DOHH2 (cell line): Measurements from ENCODE around the gene CYLD.

Source experiments
- H3F3A ChIP-seq: fragments of 200-600 bp; sonication (generic), shearing (Covaris generic); 2 replicates; pipeline ENCODE4 v1.6.0; 2016; ENCODE audit warnings: antibody characterized with exemption, mild to moderate bottlenecking; ENCODE audit not compliant: control insufficient read depth, insufficient read depth
- H3K27ac ChIP-seq: fragments of 200-600 bp; sonication (generic); 2 replicates; pipeline ENCODE4 v1.5.1; 2014; ENCODE audit warnings: low read depth, mild to moderate bottlenecking, low read length, moderate library complexity
- H3K27me3 ChIP-seq: fragments of 200-600 bp; sonication (generic); 2 replicates; pipeline ENCODE4 v1.6.1; 2014; ENCODE audit warnings: mild to moderate bottlenecking, low read length, mixed read lengths; ENCODE audit not compliant: control insufficient read depth
- H3K36me3 ChIP-seq: fragments of 200-600 bp; sonication (generic); 2 replicates; pipeline ENCODE4 v1.6.1; 2014; ENCODE audit warnings: mild to moderate bottlenecking, low read length, moderate library complexity, mixed read lengths; ENCODE audit not compliant: control insufficient read depth
- H3K4me1 ChIP-seq: fragments of 200-600 bp; sonication (generic); 2 replicates; pipeline ENCODE4 v1.6.1; 2014; ENCODE audit warnings: mild to moderate bottlenecking, low read length, mixed read lengths; ENCODE audit not compliant: control insufficient read depth
- H3K4me2 ChIP-seq: fragments of 200-600 bp; sonication (generic); 2 replicates; pipeline ENCODE4 v1.6.0; 2014; ENCODE audit warnings: mild to moderate bottlenecking, low read length, moderate library complexity
- H3K4me3 ChIP-seq: fragments of 200-600 bp; sonication (generic); 2 replicates; pipeline ENCODE4 v1.5.1; 2014; ENCODE audit warnings: mild to moderate bottlenecking, low read length, mixed read lengths
- H3K79me2 ChIP-seq: fragments of 200-600 bp; sonication (generic); 2 replicates; pipeline ENCODE4 v1.6.1; 2014; ENCODE audit warnings: mild to moderate bottlenecking, low read length, mixed read lengths; ENCODE audit not compliant: control insufficient read depth
- H3K9me2 ChIP-seq: fragments of 200-600 bp; sonication (generic); replicated peaks from 2 replicates; pipeline ENCODE4 v1.6.1; 2014; ENCODE audit warnings: mild to moderate bottlenecking, low read length, mixed read lengths; ENCODE audit not compliant: control insufficient read depth
- H3K9me3 ChIP-seq: fragments of 200-600 bp; sonication (generic); 2 replicates; pipeline ENCODE4 v1.6.1; 2014; ENCODE audit warnings: antibody characterized with exemption, low read length, mixed read lengths; ENCODE audit not compliant: control insufficient read depth, insufficient read depth
- H4K20me1 ChIP-seq: fragments of 200-600 bp; sonication (generic); 2 replicates; pipeline ENCODE4 v1.6.0; 2014; ENCODE audit warnings: low read depth, mild to moderate bottlenecking, antibody characterized with exemption, low read length, moderate library complexity; ENCODE audit not compliant: control insufficient read depth, insufficient read depth
- CTCF ChIP-seq: fragments of 200-600 bp; sonication (generic); IDR thresholded peaks from one replicate; pipeline ENCODE4 v1.5.1; 2014; ENCODE audit warnings: antibody characterized with exemption, mild to moderate bottlenecking, low read depth, low read length; ENCODE audit not compliant: poor library complexity, severe bottlenecking
- EZH2phosphoT487 ChIP-seq: fragments of 200-600 bp; sonication (generic); IDR thresholded peaks from 2 replicates; pipeline ENCODE4 v1.6.1; 2017; ENCODE audit warnings: borderline replicate concordance, mild to moderate bottlenecking, antibody characterized with exemption, low read length, moderate library complexity, mixed read lengths

CYLD gene

GRCh38 chr16:50718061-50718760 is 23.7 kb upstream of the CYLD start:
- Histone ChIP-seq H3K4me1 (no peaks in the 10 kb centered on the region), H3K36me3 (no peaks in the 10 kb centered on the region), H3K27me3 (no peaks in the 10 kb centered on the region), H3K4me3 (no peak overlapping the region), H3K27ac (no peak overlapping the region), H3K9me2 (no peaks in the 10 kb centered on the region), H3K4me2 (no peak overlapping the region), H4K20me1 (no peaks in the 10 kb centered on the region), H3F3A (no peaks in the 10 kb centered on the region), H3K9me3 (no peaks in the 10 kb centered on the region), H3K79me2 (no peaks in the 10 kb centered on the region)
- TF ChIP-seq EZH2phosphoT487 (no peak), CTCF (no peak)

- H3K27ac ChIP-seq: no peak overlapping the region
- no peaks in the 10 kb centered on the region for H3F3A ChIP-seq
- no peaks in the 10 kb centered on the region for H3K9me3 ChIP-seq
- no peaks in the 10 kb centered on the region for H4K20me1 ChIP-seq
- H3K79me2 ChIP-seq: no peaks in the 10 kb centered on the region
- H3K4me1 ChIP-seq: no peaks in the 10 kb centered on the region
- H3K27me3 ChIP-seq: no peaks in the 10 kb centered on the region
- H3K36me3 ChIP-seq: no peaks in the 10 kb centered on the region
- no peak overlapping the region for H3K4me3 ChIP-seq
- TF ChIP-seq EZH2phosphoT487: no peak
- no peak for TF ChIP-seq CTCF
- H3K4me2 ChIP-seq: no peak overlapping the region
- H3K9me2 ChIP-seq: no peaks in the 10 kb centered on the region
Observed at GRCh38 chr16:50718761-50719400, 23.0 kb upstream of the CYLD start.

- Histone ChIP-seq H3K4me1 (peaks cover 7% of the 10 kb centered on the region), H4K20me1 (no peaks in the 10 kb centered on the region), H3K9me2 (no peaks in the 10 kb centered on the region), H3K27me3 (no peaks in the 10 kb centered on the region), H3K36me3 (no peaks in the 10 kb centered on the region), H3K79me2 (no peaks in the 10 kb centered on the region), H3K9me3 (peaks cover 4% of the 10 kb centered on the region; the same call in 1 of the 2 replicates), H3K4me3 (no peak overlapping the region), H3F3A (no peaks in the 10 kb centered on the region), H3K27ac (no peak overlapping the region), H3K4me2 (no peak overlapping the region)
- TF ChIP-seq CTCF: no peak
- no peak for TF ChIP-seq EZH2phosphoT487
Observed at GRCh38 chr16:50719401-50720337, 22.2 kb upstream of the CYLD start.
